T-helper 17 cell (primary cell): ENCODE results near the gene PICALM. TPM values are rescaled to one million over a fixed set of nuclear protein-coding genes. Genes with fewer than 3 reads are reported as not detected.

Source experiments
- ATAC-seq: fragments of 150-1000 bp; cut with Tn5 transposase; 2 replicates; pipeline ENCODE4 v1.10.0; 2021; ENCODE audit warnings: mild to moderate bottlenecking, moderate library complexity
- DNase-seq, 3 donors: peaks; one replicate each; pipeline versions ENCODE4 v3.0.0 to v3.0.0-alpha.2; 2020 to 2021
- H3K9me3 ChIP-seq: one replicate; pipeline ENCODE4 v1.7.0; 2013; ENCODE audit warnings: low read length, mild to moderate bottlenecking; ENCODE audit not compliant: control insufficient read depth, poor library complexity, severe bottlenecking
- H3K27ac Mint-ChIP-seq: one replicate; pipeline ENCODE4 v1.8.0; 2022; ENCODE audit warnings: mild to moderate bottlenecking, moderate library complexity, mixed read lengths
- H3K27me3 Mint-ChIP-seq: one replicate; pipeline ENCODE4 v1.8.0; 2022; ENCODE audit warnings: mixed read lengths
- H3K36me3 Mint-ChIP-seq: one replicate; pipeline ENCODE4 v1.8.0; 2022; ENCODE audit warnings: low read depth, mixed read lengths
- H3K4me1 Mint-ChIP-seq: one replicate; pipeline ENCODE4 v1.8.0; 2022; ENCODE audit warnings: mild to moderate bottlenecking, mixed read lengths
- H3K4me3 Mint-ChIP-seq: one replicate; pipeline ENCODE4 v1.8.0; 2022; ENCODE audit warnings: mild to moderate bottlenecking, moderate library complexity, mixed read lengths
- total RNA-seq, 4 donors: library from RNA in 2 of 4; stranded (reverse) in 2 of 4; gene quantifications; one replicate each; pipeline ENCODE4 v1.2.3 and lab custom pipeline; 2022 to 2026

Gene PICALM
- total RNA-seq, 2 donors from 2014 or later, result 122 to 124 TPM

- Mint-ChIP-seq H3K4me1 (peaks cover 24% of the 10 kb centered on the region), H3K36me3 (peaks cover 8% of the 10 kb centered on the region), H3K4me3 (peak overlapping the region; percentile 100), H3K27me3 (no peaks in the 10 kb centered on the region), H3K27ac (peak overlapping the region; percentile 99)
- no peaks in the 10 kb centered on the region for H3K9me3 ChIP-seq
- no peak for ATAC-seq
- no peak for DNase-seq
These were observed 671 bp upstream of the PICALM start for GRCh38 chr11:86069408-86070101.

DNA sequence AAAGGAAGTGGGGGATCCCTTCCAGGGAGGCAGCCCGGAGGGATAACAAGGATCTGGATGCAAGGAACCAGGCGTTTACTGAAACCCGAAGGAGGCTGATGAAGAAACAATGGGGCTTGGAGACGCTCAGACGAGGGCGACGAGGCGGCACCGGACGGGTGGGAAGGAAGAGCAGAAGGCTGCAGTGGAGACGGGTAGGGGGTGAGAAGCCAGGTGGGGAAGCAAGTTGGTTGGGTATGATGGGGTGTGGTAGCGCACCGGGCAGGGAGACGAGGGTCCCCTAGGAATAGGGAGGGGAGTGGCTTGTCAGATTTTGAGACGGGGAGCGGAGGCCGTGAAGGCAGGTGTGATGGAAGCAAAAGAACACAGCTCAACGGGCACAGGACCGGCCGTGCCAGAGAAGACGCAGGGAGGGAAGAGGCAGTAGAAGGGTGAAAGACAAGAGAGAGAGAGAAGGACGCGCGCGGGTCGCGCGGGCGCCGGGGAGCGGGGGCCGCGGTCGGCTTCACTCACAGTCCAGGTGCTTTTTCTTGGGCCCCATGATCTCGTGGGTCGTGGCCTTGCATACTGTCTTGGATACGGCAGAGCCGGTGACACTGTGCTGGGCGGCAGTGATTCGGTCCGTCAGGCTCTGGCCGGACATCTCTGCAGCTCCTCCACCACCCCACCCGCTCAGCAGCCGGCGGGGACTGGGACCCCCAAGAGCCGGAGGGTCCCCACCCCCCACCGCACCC is 579 bp downstream of the PICALM start:
- H3K4me1 Mint-ChIP-seq, result peaks cover 30% of the 10 kb centered on the region
- peak; percentile 26 for ATAC-seq
- peaks cover 8% of the 10 kb centered on the region for H3K36me3 Mint-ChIP-seq

DNA sequence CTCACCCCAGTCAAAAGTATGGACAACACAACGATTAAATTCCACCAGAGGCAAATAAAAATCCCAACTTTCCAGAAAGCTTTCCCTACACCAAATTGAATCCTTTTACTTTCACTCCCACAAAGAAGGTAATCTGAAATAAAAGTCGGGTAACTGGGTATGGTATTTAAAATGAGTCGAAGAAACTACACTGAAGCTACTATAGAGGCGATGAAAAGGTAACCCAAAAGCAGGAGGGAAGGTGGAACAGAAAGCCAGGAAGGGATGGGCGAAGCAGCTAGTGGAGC is 1.1 kb downstream of the PICALM start:
- ATAC-seq (no peak), DNase-seq (no peak)
- Mint-ChIP-seq H3K4me3 (peak overlapping the region; percentile 100), H3K27ac (peak overlapping the region; percentile 99), H3K27me3 (no peaks in the 10 kb centered on the region), H3K4me1 (peaks cover 30% of the 10 kb centered on the region), H3K36me3 (peaks cover 8% of the 10 kb centered on the region)
- H3K9me3 ChIP-seq, result no peaks in the 10 kb centered on the region

More for the DNA sequence above, 579 bp downstream of the PICALM start:
- Mint-ChIP-seq H3K4me3 (peak overlapping the region; percentile 100), H3K27ac (peak overlapping the region; percentile 99), H3K27me3 (no peaks in the 10 kb centered on the region)
- H3K9me3 ChIP-seq, result no peaks in the 10 kb centered on the region
- DNase-seq, result peak; percentile 19 to 29 (median 28)

DNA sequence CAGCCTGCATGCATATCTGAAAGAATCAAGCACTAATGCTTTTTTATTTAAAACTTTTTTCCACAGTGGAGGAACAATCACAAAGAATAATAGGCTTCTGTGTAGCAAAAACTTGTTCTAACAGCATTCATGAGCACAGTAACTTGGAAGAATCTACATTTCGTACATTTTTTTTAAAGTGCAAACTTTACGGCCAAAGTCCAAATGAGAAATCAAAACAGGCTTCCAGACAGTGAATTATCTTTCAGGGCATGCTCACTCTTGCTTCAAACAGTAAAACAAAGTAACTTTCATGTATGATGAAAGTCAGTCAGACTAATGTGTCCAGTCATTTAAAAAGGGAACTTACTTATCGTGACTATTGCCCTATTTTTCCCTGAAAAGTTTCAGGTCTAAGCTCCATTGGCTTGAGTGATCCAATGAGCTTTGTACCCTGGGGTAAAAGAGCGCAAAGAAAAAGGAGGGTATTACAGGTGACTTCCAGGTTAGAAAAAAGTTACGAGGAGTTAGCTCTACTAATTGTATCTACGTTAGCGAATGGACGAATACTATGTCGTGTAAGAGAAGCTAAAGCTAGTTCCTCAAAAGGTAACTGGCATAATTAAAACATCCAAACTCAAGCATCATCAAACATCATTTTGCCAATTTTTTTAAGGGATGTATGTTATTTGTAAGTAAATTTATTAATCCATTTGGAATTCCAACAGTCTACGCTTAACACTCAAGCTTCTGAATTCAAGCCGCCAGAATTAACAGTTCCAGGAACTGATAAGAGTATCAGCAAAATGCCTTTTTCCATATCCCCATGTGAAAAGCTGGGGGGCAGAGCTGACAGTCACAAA is 1.7 kb downstream of the PICALM start:
- Mint-ChIP-seq H3K36me3 (peaks cover 8% of the 10 kb centered on the region), H3K27ac (peak overlapping the region; percentile 99), H3K4me3 (peak overlapping the region; percentile 100), H3K4me1 (peaks cover 33% of the 10 kb centered on the region), H3K27me3 (no peaks in the 10 kb centered on the region)
- DNase-seq (no peak), ATAC-seq (no peak)
- H3K9me3 ChIP-seq, result no peaks in the 10 kb centered on the region

GRCh38 chr11:86066657-86067008 is 2.3 kb downstream of the PICALM start:
- Mint-ChIP-seq H3K36me3 (peaks cover 8% of the 10 kb centered on the region), H3K4me3 (peak overlapping the region; percentile 100), H3K4me1 (peaks cover 36% of the 10 kb centered on the region), H3K27ac (peak overlapping the region; percentile 99), H3K27me3 (no peaks in the 10 kb centered on the region)
- DNase-seq (no peak), ATAC-seq (no peak)
- no peaks in the 10 kb centered on the region for H3K9me3 ChIP-seq

GRCh38 chr11:86066033-86066432 is 2.9 kb downstream of the PICALM start:
- peak overlapping the region; percentile 100 for H3K4me3 Mint-ChIP-seq
- no peaks in the 10 kb centered on the region for H3K27me3 Mint-ChIP-seq
- DNase-seq (no peak), ATAC-seq (no peak)
- peaks cover 42% of the 10 kb centered on the region for H3K4me1 Mint-ChIP-seq
- H3K36me3 Mint-ChIP-seq, result peaks cover 8% of the 10 kb centered on the region
- peak overlapping the region; percentile 99 for H3K27ac Mint-ChIP-seq
- no peaks in the 10 kb centered on the region for H3K9me3 ChIP-seq

DNA sequence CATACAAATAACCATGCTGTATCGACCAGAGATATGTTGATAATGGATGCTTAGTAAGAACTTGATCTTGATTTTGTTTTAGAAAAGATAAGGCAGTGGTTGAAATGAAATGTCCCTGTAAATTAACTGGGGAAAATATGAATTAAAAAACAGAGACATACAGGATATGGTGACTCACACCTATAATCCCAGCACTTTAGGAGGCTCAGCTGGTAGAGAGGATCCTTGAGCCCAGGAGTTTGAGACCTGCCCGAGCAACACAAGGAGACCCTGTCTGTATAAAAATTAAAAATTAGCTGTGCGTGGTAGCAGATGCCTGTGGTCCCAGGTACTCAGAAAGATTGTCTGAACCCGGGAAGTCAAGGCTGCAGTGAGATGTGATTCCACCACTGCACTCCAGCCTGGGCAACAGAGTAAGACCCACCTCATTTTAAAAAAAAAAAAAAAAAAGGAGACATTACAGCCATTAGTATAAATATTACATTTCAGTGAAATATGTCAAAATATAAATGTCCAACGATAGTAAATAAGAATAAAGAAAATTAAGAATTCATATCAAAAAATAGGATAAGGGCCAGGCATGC is 4.6 kb downstream of the PICALM start:
- H3K9me3 ChIP-seq, result no peaks in the 10 kb centered on the region
- Mint-ChIP-seq H3K27me3 (no peaks in the 10 kb centered on the region), H3K27ac (peak overlapping the region; percentile 99), H3K4me1 (peaks cover 51% of the 10 kb centered on the region), H3K4me3 (peak overlapping the region; percentile 100), H3K36me3 (peaks cover 8% of the 10 kb centered on the region)
- DNase-seq (no peak), ATAC-seq (no peak)

DNA sequence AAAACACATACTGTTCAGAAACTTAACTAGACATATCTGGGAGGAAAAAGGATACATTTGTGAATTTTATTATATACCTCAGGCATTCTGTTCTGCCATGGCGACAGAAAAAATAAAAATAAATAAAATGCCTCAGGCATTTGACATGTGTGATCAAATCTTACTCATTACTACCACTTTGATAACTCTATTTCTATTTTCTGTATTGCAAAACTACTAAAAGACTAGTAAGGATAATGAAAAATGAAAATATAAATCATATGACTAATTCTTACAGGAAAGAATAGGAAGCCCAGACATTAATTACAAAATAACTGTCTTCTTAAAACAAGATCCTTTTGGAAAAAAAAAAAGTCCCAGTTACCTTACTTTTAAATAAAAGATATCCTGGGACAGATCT is 5.3 kb downstream of the PICALM start:
- Mint-ChIP-seq H3K4me3 (peak overlapping the region; percentile 100), H3K36me3 (peaks cover 8% of the 10 kb centered on the region), H3K4me1 (peaks cover 56% of the 10 kb centered on the region), H3K27me3 (no peaks in the 10 kb centered on the region), H3K27ac (peak overlapping the region; percentile 99)
- ATAC-seq (no peak), DNase-seq (no peak)
- H3K9me3 ChIP-seq, result no peaks in the 10 kb centered on the region

- no peaks in the 10 kb centered on the region for H3K9me3 ChIP-seq
- DNase-seq (no peak), ATAC-seq (peak; percentile 57)
- peak overlapping the region; percentile 99 for H3K27ac Mint-ChIP-seq
- H3K27me3 Mint-ChIP-seq, result no peaks in the 10 kb centered on the region
- peaks cover 55% of the 10 kb centered on the region for H3K4me1 Mint-ChIP-seq
- peaks cover under 1% of the 10 kb centered on the region for H3K36me3 Mint-ChIP-seq
- H3K4me3 Mint-ChIP-seq, result peak overlapping the region; percentile 72
These were observed 6.2 kb downstream of the PICALM start for GRCh38 chr11:86062719-86063118.

DNA sequence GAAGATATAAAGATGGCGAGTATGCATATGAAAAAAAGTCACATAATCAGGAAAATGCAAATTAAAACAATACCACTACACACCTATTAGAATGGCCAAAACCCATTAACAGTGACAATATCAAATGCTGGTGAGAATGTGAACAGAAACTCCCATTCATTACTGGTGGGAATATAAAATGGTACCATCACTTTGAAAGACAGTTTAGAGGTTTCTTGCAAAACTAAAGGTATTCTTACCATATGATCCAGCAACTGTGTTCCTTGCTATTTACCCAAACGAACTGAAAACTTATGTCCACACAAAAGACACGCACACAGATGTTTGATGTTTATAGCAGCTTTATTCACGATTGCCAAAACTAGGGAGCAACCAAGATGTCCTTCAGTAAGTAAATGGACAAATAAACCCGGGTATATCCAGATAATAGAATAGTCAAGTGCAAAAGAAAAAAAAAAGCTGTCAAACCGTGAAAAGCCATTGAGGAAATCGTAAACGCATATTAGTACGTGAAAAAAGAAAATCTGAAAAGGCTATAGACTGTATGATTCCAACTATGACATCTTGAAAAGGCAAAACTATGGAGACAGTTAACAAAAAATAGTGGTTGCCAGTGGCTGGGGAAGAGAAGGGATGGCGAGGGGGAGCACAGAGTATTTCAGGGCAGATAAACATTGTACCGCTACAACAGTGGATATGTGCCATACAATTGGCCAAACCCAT is 7.2 kb downstream of the PICALM start:
- peak overlapping the region; percentile 99 for H3K27ac Mint-ChIP-seq

DNA sequence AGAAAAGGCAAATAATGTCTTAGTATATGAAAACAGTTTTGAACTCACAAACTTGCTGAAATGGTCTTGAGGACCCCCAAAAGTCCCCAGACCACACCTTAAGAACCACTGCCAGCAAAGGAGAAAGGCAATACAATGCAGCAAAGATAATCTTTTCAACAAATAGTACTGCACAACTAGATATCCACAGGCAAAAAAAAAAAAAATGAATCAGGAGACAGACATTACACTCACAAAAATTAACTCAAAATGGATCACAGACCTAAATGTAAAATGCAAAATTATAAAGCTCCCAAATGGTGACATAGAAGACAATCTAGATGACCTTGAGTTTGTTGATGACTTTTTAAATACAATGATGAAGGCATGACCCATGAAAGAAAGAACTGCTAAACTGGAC is 8.3 kb downstream of the PICALM start:
- Mint-ChIP-seq H3K36me3 (no peaks in the 10 kb centered on the region), H3K4me1 (peaks cover 51% of the 10 kb centered on the region), H3K27ac (peak overlapping the region; percentile 79), H3K27me3 (no peaks in the 10 kb centered on the region), H3K4me3 (no peak overlapping the region)
- DNase-seq (no peak), ATAC-seq (no peak)
- H3K9me3 ChIP-seq, result no peaks in the 10 kb centered on the region

More for the DNA sequence above, 7.2 kb downstream of the PICALM start:
- ATAC-seq (no peak), DNase-seq (no peak)
- H3K4me3 Mint-ChIP-seq, result peak overlapping the region; percentile 72
- H3K4me1 Mint-ChIP-seq, result peaks cover 53% of the 10 kb centered on the region
- no peaks in the 10 kb centered on the region for H3K9me3 ChIP-seq
- no peaks in the 10 kb centered on the region for H3K27me3 Mint-ChIP-seq
- H3K36me3 Mint-ChIP-seq, result no peaks in the 10 kb centered on the region

- Mint-ChIP-seq H3K27ac (peak overlapping the region; percentile 79), H3K36me3 (no peaks in the 10 kb centered on the region), H3K4me3 (peak overlapping the region; percentile 32), H3K4me1 (peaks cover 50% of the 10 kb centered on the region), H3K27me3 (no peaks in the 10 kb centered on the region)
- no peak for ATAC-seq
- H3K9me3 ChIP-seq, result no peaks in the 10 kb centered on the region
- no peak for DNase-seq
These were observed 10.5 kb downstream of the PICALM start for GRCh38 chr11:86058360-86058759.
